Caco-2 (cell line): ENCODE results near the gene TMEM91. TPM values are rescaled to one million over a fixed set of nuclear protein-coding genes. Genes with fewer than 3 reads are reported as not detected.

Experiments
- BruUV-seq: library from RNA; stranded (reverse); fragments of 400-500 nt; replicated peaks from 2 replicates; lab custom pipeline; 2021; lab: Mats Ljungman, UMichigan
- CTCF ChIA-PET: fragments of 300-600 bp; sonication (Branson Sonifier 250); formaldehyde crosslinking; loops from one replicate; lab custom pipeline; 2022; ENCODE audit warnings: antibody characterized with exemption; lab: Charles Lee
- POLR2A ChIA-PET: fragments of 300-600 bp; sonication (Branson Sonifier 250); formaldehyde crosslinking; loops from one replicate; lab custom pipeline; 2022; ENCODE audit warnings: antibody characterized with exemption; lab: Charles Lee
- DNase-seq, 2 experiments: peaks; one replicate each; pipeline versions ENCODE4 v3.0.0 to v3.0.0-alpha.2; 2020 to 2022
- H3K27me3 ChIP-seq: replicated peaks from 2 replicates; pipeline ENCODE4 v1.6.0; 2011; ENCODE audit warnings: low read length; ENCODE audit not compliant: control insufficient read depth, insufficient read depth
- H3K36me3 ChIP-seq: 2 replicates; pipeline ENCODE4 v1.5.1; 2011; ENCODE audit warnings: low read length; ENCODE audit not compliant: control insufficient read depth, insufficient read depth
- H3K4me1 ChIP-seq: fragments of 250-450 bp; sonication (Bioruptor Pico); 2 replicates; pipeline ENCODE4 v1.5.1; 2020; ENCODE audit warnings: mild to moderate bottlenecking
- H3K4me3 ChIP-seq: 2 replicates; pipeline ENCODE4 v1.5.1; 2011; ENCODE audit warnings: low read depth, mild to moderate bottlenecking, control low read depth, low read length
- H3K9me3 ChIP-seq: fragments of 250-450 bp; sonication (Bioruptor Pico); 2 replicates; pipeline ENCODE4 v1.5.1; 2020; ENCODE audit warnings: mild to moderate bottlenecking, moderate library complexity
- H3K27ac Mint-ChIP-seq: one replicate; pipeline ENCODE4 v1.8.0; 2022; ENCODE audit warnings: mixed read lengths; ENCODE audit not compliant: unreplicated experiment
- H3K27me3 Mint-ChIP-seq: one replicate; pipeline ENCODE4 v1.8.0; 2022; ENCODE audit warnings: mixed read lengths; ENCODE audit not compliant: insufficient read depth, unreplicated experiment
- H3K36me3 Mint-ChIP-seq: one replicate; pipeline ENCODE4 v1.8.0; 2022; ENCODE audit warnings: mild to moderate bottlenecking, mixed read lengths; ENCODE audit not compliant: insufficient read depth, unreplicated experiment
- H3K4me1 Mint-ChIP-seq: one replicate; pipeline ENCODE4 v1.8.0; 2022; ENCODE audit warnings: low read depth, mixed read lengths; ENCODE audit not compliant: unreplicated experiment
- H3K4me3 Mint-ChIP-seq: one replicate; pipeline ENCODE4 v1.8.0; 2022; ENCODE audit warnings: mild to moderate bottlenecking, moderate library complexity, mixed read lengths; ENCODE audit not compliant: unreplicated experiment
- H3K9me3 Mint-ChIP-seq: one replicate; pipeline ENCODE4 v1.8.0; 2022; ENCODE audit warnings: mixed read lengths; ENCODE audit not compliant: unreplicated experiment
- CTCF ChIP-seq, 2 experiments: fragments of 200-600 bp in 1 of 2; IDR thresholded peaks; 1 replicate in 1 of 2; 2 replicates in 1 of 2; pipeline versions ENCODE4 v1.5.1 to v1.8.0; 2011 to 2022; ENCODE audit warnings: antibody characterized with exemption in 1 of 2, control low read depth in 1 of 2, inconsistent platforms in 1 of 2, low read depth in 1 of 2, low read length in 1 of 2, mild to moderate bottlenecking in 1 of 2, moderate library complexity in 1 of 2; ENCODE audit not compliant: insufficient read depth in 1 of 2, severe bottlenecking in 1 of 2, unreplicated experiment in 1 of 2
- intact Hi-C: fragments of 100-400 bp; cut with micrococcal nuclease; formaldehyde crosslinking; loops from one replicate; pipeline ENCODE4 v1.10.0; 2022; ENCODE audit not compliant: unreplicated experiment
- total RNA-seq: library from RNA; stranded (reverse); gene quantifications from 2 replicates; pipeline ENCODE4 v1.2.3, GENCODE V29; 2022

The TMEM91 gene
- total RNA-seq, 1 experiment from 2014 or later: 1.4 TPM

- CTCF ChIA-PET: no interaction called here
- Histone ChIP-seq H3K27me3 (no peaks in the 10 kb centered on the region), H3K4me3 (no peak overlapping the region), H3K9me3 (no peaks in the 10 kb centered on the region), H3K4me1 (no peaks in the 10 kb centered on the region), H3K36me3 (no peaks in the 10 kb centered on the region)
- H3K9me3 Mint-ChIP-seq: no peaks in the 10 kb centered on the region
- POLR2A ChIA-PET: no interaction called here
- no peaks in the 10 kb centered on the region for H3K27me3 Mint-ChIP-seq
- H3K27ac Mint-ChIP-seq: no peak overlapping the region
- intact Hi-C loops: no loop called here
- no peak overlapping the region for H3K4me3 Mint-ChIP-seq
- H3K36me3 Mint-ChIP-seq: peaks cover 15% of the 10 kb centered on the region
- no peaks in the 10 kb centered on the region for H3K4me1 Mint-ChIP-seq
- BruUV-seq: no TSS peak
- no peak for TF ChIP-seq CTCF (IDR thresholded peaks at IDR 0.05; ENCODE audit: insufficient read depth in 1 of 2, low read depth in 1 of 2, low read length in 1 of 2, severe bottlenecking in 1 of 2, unreplicated experiment in 1 of 2)
- DNase-seq: no peak
Measured at GRCh38 chr19:41384351-41384750, 8.0 kb downstream of the TMEM91 start.

- Histone ChIP-seq H3K27me3 (no peaks in the 10 kb centered on the region), H3K36me3 (no peaks in the 10 kb centered on the region; the same call in 1 of the 2 replicates), H3K4me1 (no peaks in the 10 kb centered on the region), H3K4me3 (no peak overlapping the region), H3K9me3 (no peaks in the 10 kb centered on the region)
- no peak for DNase-seq
- H3K27ac Mint-ChIP-seq: no peak overlapping the region
- intact Hi-C loops: no loop called here
- peaks cover 35% of the 10 kb centered on the region for H3K36me3 Mint-ChIP-seq
- H3K4me3 Mint-ChIP-seq: no peak overlapping the region
- TF ChIP-seq CTCF (IDR thresholded peaks at IDR 0.05; ENCODE audit: insufficient read depth in 1 of 2, low read depth in 1 of 2, low read length in 1 of 2, severe bottlenecking in 1 of 2, unreplicated experiment in 1 of 2): no peak
- CTCF ChIA-PET: no interaction called here
- BruUV-seq: no TSS peak
- H3K9me3 Mint-ChIP-seq: no peaks in the 10 kb centered on the region
- POLR2A ChIA-PET: no interaction called here
- H3K4me1 Mint-ChIP-seq: no peaks in the 10 kb centered on the region
- no peaks in the 10 kb centered on the region for H3K27me3 Mint-ChIP-seq
Measured at GRCh38 chr19:41386442-41386841, 10.1 kb downstream of the TMEM91 start.

DNA sequence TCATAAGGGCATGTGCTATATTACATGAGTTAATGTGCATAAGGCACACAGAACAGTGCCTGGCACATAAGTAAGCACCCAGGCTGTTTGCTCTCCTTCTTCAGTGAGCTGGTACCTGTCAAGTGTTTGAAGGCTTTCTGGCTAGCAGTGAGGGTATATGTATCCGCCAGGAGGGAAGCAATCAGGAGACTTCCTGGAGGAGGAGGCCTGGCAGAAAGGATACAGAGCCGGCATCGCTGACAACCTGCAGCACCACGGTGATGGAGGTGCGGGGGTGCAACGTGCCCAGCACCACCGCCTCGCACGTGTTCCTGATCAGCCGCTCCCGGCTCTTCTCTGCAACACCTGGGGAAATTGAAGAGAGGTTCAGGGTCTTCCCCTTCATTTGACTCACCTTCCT lies 15.3 kb downstream of the TMEM91 start:
- peaks cover 38% of the 10 kb centered on the region for H3K36me3 Mint-ChIP-seq
- no peak overlapping the region for H3K27ac Mint-ChIP-seq
- no peak overlapping the region for H3K4me3 Mint-ChIP-seq
- H3K27me3 Mint-ChIP-seq: no peaks in the 10 kb centered on the region
- peaks cover 1% of the 10 kb centered on the region for H3K36me3 ChIP-seq
- no peak for DNase-seq
- H3K4me1 Mint-ChIP-seq: no peaks in the 10 kb centered on the region
- TF ChIP-seq CTCF (IDR thresholded peaks at IDR 0.05; ENCODE audit: insufficient read depth in 1 of 2, low read depth in 1 of 2, low read length in 1 of 2, severe bottlenecking in 1 of 2, unreplicated experiment in 1 of 2): no peak
- POLR2A ChIA-PET: no interaction called here
- no peaks in the 10 kb centered on the region for H3K9me3 ChIP-seq
- no peaks in the 10 kb centered on the region for H3K4me1 ChIP-seq
- H3K9me3 Mint-ChIP-seq: no peaks in the 10 kb centered on the region
- CTCF ChIA-PET: no interaction called here
- no peak overlapping the region for H3K4me3 ChIP-seq
- no peaks in the 10 kb centered on the region for H3K27me3 ChIP-seq
- intact Hi-C loops: no loop called here
- no TSS peak for BruUV-seq
